Prostate gland (tissue), 2 donors: ENCODE data around the gene INTS15.

Source experiments
- POLR2A ChIP-seq: fragments of 450-650 bp; IDR thresholded peaks from one replicate; pipeline ENCODE4 v1.6.1; 2016; ENCODE audit warnings: antibody characterized with exemption, mild to moderate bottlenecking
- TF ChIP-seq, protein P1 (sequence below), 4 experiments: fragments of 200-600 bp in 2 of 4; fragments of 450-650 bp in 2 of 4; sonication (generic) in 2 of 4; IDR thresholded peaks; 1 replicate in 3 of 4; 2 replicates in 1 of 4; pipeline ENCODE4 v1.5.1; 2016 to 2019; ENCODE audit warnings: antibody characterized with exemption in 4 of 4, mild to moderate bottlenecking in 2 of 4, moderate library complexity in 2 of 4

- TF ChIP-seq, protein P1, sequence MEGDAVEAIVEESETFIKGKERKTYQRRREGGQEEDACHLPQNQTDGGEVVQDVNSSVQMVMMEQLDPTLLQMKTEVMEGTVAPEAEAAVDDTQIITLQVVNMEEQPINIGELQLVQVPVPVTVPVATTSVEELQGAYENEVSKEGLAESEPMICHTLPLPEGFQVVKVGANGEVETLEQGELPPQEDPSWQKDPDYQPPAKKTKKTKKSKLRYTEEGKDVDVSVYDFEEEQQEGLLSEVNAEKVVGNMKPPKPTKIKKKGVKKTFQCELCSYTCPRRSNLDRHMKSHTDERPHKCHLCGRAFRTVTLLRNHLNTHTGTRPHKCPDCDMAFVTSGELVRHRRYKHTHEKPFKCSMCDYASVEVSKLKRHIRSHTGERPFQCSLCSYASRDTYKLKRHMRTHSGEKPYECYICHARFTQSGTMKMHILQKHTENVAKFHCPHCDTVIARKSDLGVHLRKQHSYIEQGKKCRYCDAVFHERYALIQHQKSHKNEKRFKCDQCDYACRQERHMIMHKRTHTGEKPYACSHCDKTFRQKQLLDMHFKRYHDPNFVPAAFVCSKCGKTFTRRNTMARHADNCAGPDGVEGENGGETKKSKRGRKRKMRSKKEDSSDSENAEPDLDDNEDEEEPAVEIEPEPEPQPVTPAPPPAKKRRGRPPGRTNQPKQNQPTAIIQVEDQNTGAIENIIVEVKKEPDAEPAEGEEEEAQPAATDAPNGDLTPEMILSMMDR (IDR thresholded peaks at IDR 0.05) = no peak
- TF ChIP-seq POLR2A = no peak
Observed at GRCh38 chr7:6642239-6642839, 52.5 kb downstream of the INTS15 start.
